CD14-positive monocyte (primary cell): ENCODE measurements around the gene BCAN. TPM values are rescaled to one million over a fixed set of nuclear protein-coding genes. Genes with fewer than 3 reads are reported as not detected.
A peak's percentile ranks its signal among the peaks of the same experiment; 100 is the strongest.

Source experiments
- DNase-seq, 3 donors: peaks; one replicate each; pipeline ENCODE4 v3.0.0-alpha.2; 2011 to 2022
- H2AFZ ChIP-seq: 2 replicates; pipeline ENCODE4 v1.6.0; 2012; ENCODE audit warnings: mild to moderate bottlenecking, low read depth, low read length, inconsistent platforms; ENCODE audit not compliant: insufficient read depth, poor library complexity, severe bottlenecking
- H3K27ac ChIP-seq, 2 donors: 1 replicate in 1 of 2; 2 replicates in 1 of 2; pipeline ENCODE4 v1.5.1; 2012 to 2013; ENCODE audit warnings: low read length in 2 of 2, control low read depth in 1 of 2, inconsistent platforms in 1 of 2, low read depth in 1 of 2, mild to moderate bottlenecking in 1 of 2
- H3K27me3 ChIP-seq, 2 donors: one replicate each; pipeline versions ENCODE4 v1.6.0 to v1.6.1; 2011 to 2013; ENCODE audit warnings: low read length in 2 of 2; ENCODE audit not compliant: control insufficient read depth in 2 of 2, insufficient read depth in 2 of 2
- H3K36me3 ChIP-seq, 2 donors: replicated peaks in 1 of 2; 1 replicate in 1 of 2; 2 replicates in 1 of 2; pipeline versions ENCODE4 v1.5.1 to v1.6.1; 2012 to 2013; ENCODE audit warnings: low read length in 2 of 2, control low read depth in 1 of 2, inconsistent platforms in 1 of 2, mild to moderate bottlenecking in 1 of 2; ENCODE audit not compliant: insufficient read depth in 2 of 2, control insufficient read depth in 1 of 2
- H3K4me1 ChIP-seq, 2 donors: 1 replicate in 1 of 2; 2 replicates in 1 of 2; pipeline versions ENCODE4 v1.5.1 to v1.6.1; 2012 to 2013; ENCODE audit warnings: low read length in 2 of 2, control low read depth in 1 of 2, inconsistent platforms in 1 of 2, mild to moderate bottlenecking in 1 of 2, moderate library complexity in 1 of 2; ENCODE audit not compliant: insufficient read depth in 2 of 2, control insufficient read depth in 1 of 2
- H3K4me2 ChIP-seq: replicated peaks from 2 replicates; pipeline ENCODE3; 2012; ENCODE audit warnings: low read length, moderate library complexity, mild to moderate bottlenecking; ENCODE audit not compliant: poor library complexity, severe bottlenecking; ENCODE audit errors: extremely low read depth
- H3K4me3 ChIP-seq, 3 experiments: fragments of 200-600 bp in 1 of 3; sonication (generic) in 1 of 3; replicated peaks in 1 of 3; 1 replicate in 2 of 3; 2 replicates in 1 of 3; pipeline ENCODE4 v1.5.1; 2011 to 2013; ENCODE audit warnings: low read length in 3 of 3, mild to moderate bottlenecking in 3 of 3, control low read depth in 2 of 3, low read depth in 2 of 3, inconsistent platforms in 1 of 3, moderate library complexity in 1 of 3
- H3K79me2 ChIP-seq: 2 replicates; pipeline ENCODE4 v1.6.0; 2012; ENCODE audit warnings: mild to moderate bottlenecking, control low read depth, inconsistent platforms, low read length, moderate library complexity; ENCODE audit not compliant: insufficient read depth
- H3K9ac ChIP-seq: 2 replicates; pipeline ENCODE4 v1.6.0; 2017; ENCODE audit warnings: low read length, mild to moderate bottlenecking; ENCODE audit not compliant: insufficient read depth, poor library complexity, severe bottlenecking
- H3K9me3 ChIP-seq, 2 donors: replicated peaks in 1 of 2; 1 replicate in 1 of 2; 2 replicates in 1 of 2; pipeline versions ENCODE4 v1.5.1 to v1.6.1; 2012 to 2013; ENCODE audit warnings: low read length in 2 of 2, control low read depth in 1 of 2; ENCODE audit not compliant: control insufficient read depth in 1 of 2, insufficient read depth in 1 of 2
- H4K20me1 ChIP-seq: 2 replicates; pipeline ENCODE4 v1.6.0; 2012; ENCODE audit warnings: mild to moderate bottlenecking, low read length, control low read depth, moderate library complexity; ENCODE audit not compliant: insufficient read depth
- H3K27ac Mint-ChIP-seq, 7 donors: one replicate each; pipeline ENCODE4 v1.8.0; 2020; ENCODE audit warnings: mild to moderate bottlenecking in 7 of 7, mixed read lengths in 7 of 7, moderate library complexity in 6 of 7, inconsistent platforms in 2 of 7
- H3K27me3 Mint-ChIP-seq, 3 donors: one replicate each; pipeline ENCODE4 v1.8.0; 2021 to 2022; ENCODE audit warnings: low read depth in 3 of 3, mild to moderate bottlenecking in 3 of 3, mixed read lengths in 3 of 3, moderate library complexity in 3 of 3, inconsistent platforms in 1 of 3
- H3K36me3 Mint-ChIP-seq, 2 donors: one replicate each; pipeline ENCODE4 v1.8.0; 2020; ENCODE audit warnings: mixed read lengths in 2 of 2, inconsistent platforms in 1 of 2, mild to moderate bottlenecking in 1 of 2
- H3K4me1 Mint-ChIP-seq: one replicate; pipeline ENCODE4 v1.8.0; 2020; ENCODE audit warnings: mild to moderate bottlenecking, mixed read lengths
- H3K4me3 Mint-ChIP-seq, 2 donors: one replicate each; pipeline ENCODE4 v1.8.0; 2020; ENCODE audit warnings: mild to moderate bottlenecking in 2 of 2, mixed read lengths in 2 of 2, moderate library complexity in 1 of 2
- H3K9me3 Mint-ChIP-seq, 7 donors: one replicate each; pipeline ENCODE4 v1.8.0; 2020 to 2022; ENCODE audit warnings: mixed read lengths in 7 of 7, mild to moderate bottlenecking in 6 of 7, moderate library complexity in 6 of 7, inconsistent platforms in 2 of 7
- CTCF ChIP-seq: fragments of 200-600 bp; IDR thresholded peaks from one replicate; pipeline ENCODE4 v1.8.0; 2022; ENCODE audit warnings: antibody characterized with exemption, mild to moderate bottlenecking
- WGBS: methylation state at CpG from one replicate; pipeline ENCODE4 v1.1.5; 2013; ENCODE audit warnings: missing lambda C conversion rate; ENCODE audit not compliant: insufficient coverage; 5-methylcytosine and 5-hydroxymethylcytosine counted together
- intact Hi-C, 2 donors: fragments of 100-400 bp; cut with micrococcal nuclease; formaldehyde crosslinking; loops; one replicate each; pipeline versions ENCODE4 v1.15.0 to v1.15.1; 2023
- polyA plus RNA-seq, 3 donors: library from polyadenylated mRNA; depleted of rRNA in 1 of 3; unstranded in 2 of 3; stranded (reverse) in 1 of 3; fragments of 300-500 nt in 2 of 3; fragments of >200 nt in 1 of 3; fragmentation: Illumina TruSeq in 2 of 3; gene quantifications; 1 replicate in 2 of 3; 2 replicates in 1 of 3; pipeline ENCODE4 v1.2.3, GENCODE V29; 2012 to 2021

BCAN gene
- polyA plus RNA-seq, 3 donors: not detected

- Histone ChIP-seq H3K27me3 (peaks cover 11 to 43% of the 10 kb centered on the region in 2 donors), H2AFZ (no peak overlapping the region), H3K4me2 (no peak overlapping the region), H3K9ac (no peak overlapping the region), H3K4me1 (no peaks in the 10 kb centered on the region), H3K4me3 (no peak overlapping the region), H3K9me3 (no peaks in the 10 kb centered on the region), H3K79me2 (no peaks in the 10 kb centered on the region), H3K36me3 (no peaks in the 10 kb centered on the region), H3K27ac (no peak overlapping the region), H4K20me1 (no peaks in the 10 kb centered on the region)
- Mint-ChIP-seq H3K4me3 (no peak overlapping the region), H3K27ac (peak overlapping the region in 1 of 7 donors; percentile 28), H3K27me3 (peaks cover 41 to 78% (median 62%) of the 10 kb centered on the region in 3 donors), H3K9me3 (peaks cover 0 to 5% (median 0%) of the 10 kb centered on the region in 7 donors), H3K36me3 (no peaks in the 10 kb centered on the region), H3K4me1 (peaks cover 7% of the 10 kb centered on the region)
- TF ChIP-seq CTCF: no peak
- peak in 1 of 3 donors; percentile 51 for DNase-seq
- no CpG with 5 or more reads among the region's 5 CpGs for WGBS
- intact Hi-C loops: loop anchor here in 1 of 2 donors (2.0 kb wide), 1 partner anchor 40 kb away; no protein-coding TSS in a partner anchor
Measured at GRCh38 chr1:156684227-156684782, 42.4 kb downstream of the BCAN start.

- no peaks in the 10 kb centered on the region for H3K79me2 ChIP-seq
- peak overlapping the region in 1 of 2 donors; percentile 91 for H3K4me3 Mint-ChIP-seq
- peaks cover 0 to 15% (median 7%) of the 10 kb centered on the region in 7 donors for H3K9me3 Mint-ChIP-seq
- peaks cover 26% of the 10 kb centered on the region for H3K4me1 Mint-ChIP-seq
- 1% methylated on average over 17 of the region's 23 CpGs for WGBS
- H3K36me3 Mint-ChIP-seq: peaks cover 0 to 2% of the 10 kb centered on the region in 2 donors
- H3K27me3 ChIP-seq: peaks cover 33 to 60% of the 10 kb centered on the region in 2 donors
- H2AFZ ChIP-seq: no peak overlapping the region
- peaks cover 64 to 84% (median 77%) of the 10 kb centered on the region in 3 donors for H3K27me3 Mint-ChIP-seq
- H3K4me2 ChIP-seq: no peak overlapping the region
- H3K9me3 ChIP-seq: peaks cover 0 to 11% of the 10 kb centered on the region in 2 donors
- peak; percentile 54 to 69 (median 68) for DNase-seq
- H3K36me3 ChIP-seq: no peaks in the 10 kb centered on the region
- TF ChIP-seq CTCF: peak; percentile 92
- H3K4me1 ChIP-seq: peaks cover 2 to 10% of the 10 kb centered on the region in 2 donors
- no peak overlapping the region for H3K27ac Mint-ChIP-seq
- intact Hi-C loops: loop anchor here in 1 of 2 donors (2.0 kb wide), 1 partner anchor 38 kb away; no protein-coding TSS in a partner anchor
- H3K4me3 ChIP-seq: no peak overlapping the region
- no peak overlapping the region for H3K9ac ChIP-seq
- H4K20me1 ChIP-seq: no peaks in the 10 kb centered on the region
- no peak overlapping the region for H3K27ac ChIP-seq
Measured at GRCh38 chr1:156689035-156689952, 47.4 kb downstream of the BCAN start.
